Neural crest cell (in vitro differentiated cells): Measurements from ENCODE around the gene PTPRE. TPM values are rescaled to one million over a fixed set of nuclear protein-coding genes. Genes with fewer than 3 reads are reported as not detected.
A peak's percentile ranks its signal among the peaks of the same experiment; 100 is the strongest.

Experiments
- DNase-seq: peaks from one replicate; pipeline ENCODE4 v3.0.0; 2021; ENCODE audit warnings: low read depth, mixed read lengths, low spot score
- H3K27ac Mint-ChIP-seq: one replicate; pipeline ENCODE4 v1.8.0; 2021; ENCODE audit warnings: mild to moderate bottlenecking, mixed read lengths; ENCODE audit not compliant: unreplicated experiment
- H3K27me3 Mint-ChIP-seq: 2 replicates; pipeline ENCODE4 v1.8.0; 2021; ENCODE audit warnings: low read depth, mild to moderate bottlenecking, mixed read lengths
- H3K36me3 Mint-ChIP-seq: 2 replicates; pipeline ENCODE4 v1.8.0; 2021; ENCODE audit warnings: low read depth, mild to moderate bottlenecking, mixed read lengths
- H3K4me1 Mint-ChIP-seq: 2 replicates; pipeline ENCODE4 v1.8.0; 2021; ENCODE audit warnings: mixed read lengths
- H3K4me3 Mint-ChIP-seq: one replicate; pipeline ENCODE4 v1.8.0; 2021; ENCODE audit warnings: mild to moderate bottlenecking, mixed read lengths
- H3K9me3 Mint-ChIP-seq: 2 replicates; pipeline ENCODE4 v1.8.0; 2021; ENCODE audit warnings: mixed read lengths
- total RNA-seq: library from RNA; stranded (reverse); gene quantifications from 2 replicates; pipeline ENCODE4 v1.2.1, GENCODE V29; 2021
- TF ChIP-seq, protein P1 (sequence below): fragments of 200-600 bp; sonication (generic); conservative IDR thresholded peaks from 2 replicates; pipeline ENCODE4 v1.5.0; 2021; ENCODE audit warnings: antibody characterized with exemption, mild to moderate bottlenecking

PTPRE gene
- total RNA-seq, 1 donor from 2014 or later, result 2.3 TPM

DNA sequence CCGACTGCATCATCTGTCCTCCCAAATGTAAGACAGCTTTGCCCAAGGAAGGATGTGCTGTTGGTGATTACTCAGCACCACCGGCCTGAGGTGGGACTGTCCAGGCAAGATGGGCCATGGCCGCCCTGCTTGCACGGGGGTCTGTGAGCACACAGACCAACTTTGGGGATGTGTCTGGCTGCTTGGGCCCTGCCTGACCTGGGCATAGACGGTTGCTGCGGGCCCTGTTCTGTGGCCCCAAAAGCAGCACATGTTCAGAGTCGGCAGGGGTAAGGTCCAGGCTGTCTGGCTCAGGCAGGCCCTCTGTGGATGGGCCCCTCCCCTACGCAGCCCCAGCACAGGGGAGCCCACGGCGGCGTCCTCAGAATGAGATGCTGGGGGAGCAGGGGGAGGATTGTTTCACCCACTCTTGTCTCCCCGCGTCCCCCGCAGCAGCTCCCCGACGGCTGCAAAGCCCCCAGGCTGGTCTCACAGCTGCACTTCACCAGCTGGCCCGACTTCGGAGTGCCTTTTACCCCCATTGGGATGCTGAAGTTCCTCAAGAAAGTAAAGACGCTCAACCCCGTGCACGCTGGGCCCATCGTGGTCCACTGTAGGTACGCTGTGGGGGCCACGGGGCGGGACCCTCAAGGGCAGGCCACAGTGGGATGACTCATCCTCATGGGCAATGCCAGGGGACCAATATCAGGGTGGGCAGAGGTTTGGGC lies 160.9 kb downstream of the PTPRE start:
- Mint-ChIP-seq H3K9me3 (peaks cover 3% of the 10 kb centered on the region), H3K27me3 (no peaks in the 10 kb centered on the region), H3K27ac (no peak overlapping the region), H3K36me3 (no peaks in the 10 kb centered on the region), H3K4me3 (no peak overlapping the region), H3K4me1 (peaks cover 15% of the 10 kb centered on the region)
- TF ChIP-seq, protein P1, sequence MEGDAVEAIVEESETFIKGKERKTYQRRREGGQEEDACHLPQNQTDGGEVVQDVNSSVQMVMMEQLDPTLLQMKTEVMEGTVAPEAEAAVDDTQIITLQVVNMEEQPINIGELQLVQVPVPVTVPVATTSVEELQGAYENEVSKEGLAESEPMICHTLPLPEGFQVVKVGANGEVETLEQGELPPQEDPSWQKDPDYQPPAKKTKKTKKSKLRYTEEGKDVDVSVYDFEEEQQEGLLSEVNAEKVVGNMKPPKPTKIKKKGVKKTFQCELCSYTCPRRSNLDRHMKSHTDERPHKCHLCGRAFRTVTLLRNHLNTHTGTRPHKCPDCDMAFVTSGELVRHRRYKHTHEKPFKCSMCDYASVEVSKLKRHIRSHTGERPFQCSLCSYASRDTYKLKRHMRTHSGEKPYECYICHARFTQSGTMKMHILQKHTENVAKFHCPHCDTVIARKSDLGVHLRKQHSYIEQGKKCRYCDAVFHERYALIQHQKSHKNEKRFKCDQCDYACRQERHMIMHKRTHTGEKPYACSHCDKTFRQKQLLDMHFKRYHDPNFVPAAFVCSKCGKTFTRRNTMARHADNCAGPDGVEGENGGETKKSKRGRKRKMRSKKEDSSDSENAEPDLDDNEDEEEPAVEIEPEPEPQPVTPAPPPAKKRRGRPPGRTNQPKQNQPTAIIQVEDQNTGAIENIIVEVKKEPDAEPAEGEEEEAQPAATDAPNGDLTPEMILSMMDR, result no peak
- no peak for DNase-seq

DNA sequence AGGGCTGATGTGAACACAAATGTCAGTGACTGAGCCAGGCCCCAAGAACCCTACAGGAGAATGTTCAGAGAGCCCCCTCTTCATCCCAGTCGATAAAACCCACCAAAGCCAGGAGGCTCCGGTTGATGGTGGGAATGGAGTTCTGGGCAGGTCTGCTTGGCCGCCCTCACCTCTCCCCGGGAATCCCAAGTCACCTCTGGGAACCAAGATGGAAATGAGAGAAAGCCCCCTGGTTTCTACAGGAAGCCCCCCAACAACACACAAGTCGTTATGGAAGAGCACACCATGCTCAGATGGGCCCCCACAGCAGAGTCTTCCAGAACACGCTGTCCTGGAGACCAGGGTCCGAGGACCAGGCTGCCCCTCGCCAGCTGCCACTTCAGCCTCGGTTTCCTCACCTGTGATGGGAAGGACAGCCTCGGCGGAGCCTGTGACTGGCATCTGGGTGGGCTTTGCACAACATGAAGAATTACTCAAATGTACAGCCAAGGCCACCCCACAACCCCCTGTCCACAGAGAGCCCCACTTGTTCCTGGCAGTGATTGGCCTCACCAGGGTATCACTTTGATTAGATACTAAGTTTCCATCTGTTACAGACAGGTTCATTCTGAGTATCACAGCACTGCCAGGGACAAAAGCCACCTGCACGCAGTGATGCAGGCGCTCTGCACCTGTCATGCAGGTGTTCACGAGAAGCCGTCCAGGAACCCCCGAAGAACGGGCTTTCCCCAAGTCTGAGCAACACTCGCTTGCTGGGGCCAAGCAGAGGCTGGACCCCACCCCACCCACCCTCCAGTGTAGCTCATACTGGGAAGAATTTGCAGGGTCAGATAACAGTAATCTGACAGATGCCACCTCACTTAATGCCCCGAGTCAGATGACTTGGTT lies 161.7 kb downstream of the PTPRE start:
- TF ChIP-seq, protein P1, result no peak
- DNase-seq, result no peak
- Mint-ChIP-seq H3K4me3 (no peak overlapping the region), H3K27ac (no peak overlapping the region), H3K9me3 (peaks cover 3% of the 10 kb centered on the region), H3K36me3 (no peaks in the 10 kb centered on the region), H3K27me3 (no peaks in the 10 kb centered on the region), H3K4me1 (peaks cover 7% of the 10 kb centered on the region)

DNA sequence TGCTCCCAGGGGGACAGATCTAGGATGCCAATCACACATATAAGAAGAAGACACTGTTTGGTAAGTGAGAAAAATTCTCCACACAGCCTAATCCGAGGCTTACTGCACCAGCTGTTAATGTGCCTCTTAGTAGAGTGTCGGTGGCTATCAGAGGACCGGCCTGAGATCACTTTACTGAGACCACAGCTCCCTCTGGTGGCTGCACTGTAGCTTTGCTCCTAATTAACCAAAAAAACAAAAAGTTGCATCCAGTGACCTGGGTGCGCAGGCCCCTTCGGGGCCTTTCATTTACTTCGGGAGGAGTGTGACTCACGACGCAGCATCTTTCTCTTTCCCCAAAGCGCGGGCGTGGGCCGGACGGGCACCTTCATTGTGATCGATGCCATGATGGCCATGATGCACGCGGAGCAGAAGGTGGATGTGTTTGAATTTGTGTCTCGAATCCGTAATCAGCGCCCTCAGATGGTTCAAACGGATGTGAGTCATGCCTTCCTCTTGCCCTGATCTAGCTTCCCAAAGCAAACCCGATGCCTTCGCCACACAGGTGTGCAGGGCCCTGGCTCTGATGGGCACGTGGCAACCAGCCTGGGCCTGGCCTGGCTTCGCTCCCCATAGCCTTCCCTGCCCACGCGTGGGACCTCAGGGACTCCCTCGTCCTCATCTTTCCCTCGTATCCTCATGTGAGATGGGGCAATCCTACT lies 162.6 kb downstream of the PTPRE start:
- TF ChIP-seq, protein P1, result peak; percentile 91
- Mint-ChIP-seq H3K4me1 (peaks cover 3% of the 10 kb centered on the region), H3K27me3 (no peaks in the 10 kb centered on the region), H3K4me3 (no peak overlapping the region), H3K27ac (no peak overlapping the region), H3K9me3 (peaks cover 3% of the 10 kb centered on the region), H3K36me3 (no peaks in the 10 kb centered on the region)
- peak; percentile 84 for DNase-seq

DNA sequence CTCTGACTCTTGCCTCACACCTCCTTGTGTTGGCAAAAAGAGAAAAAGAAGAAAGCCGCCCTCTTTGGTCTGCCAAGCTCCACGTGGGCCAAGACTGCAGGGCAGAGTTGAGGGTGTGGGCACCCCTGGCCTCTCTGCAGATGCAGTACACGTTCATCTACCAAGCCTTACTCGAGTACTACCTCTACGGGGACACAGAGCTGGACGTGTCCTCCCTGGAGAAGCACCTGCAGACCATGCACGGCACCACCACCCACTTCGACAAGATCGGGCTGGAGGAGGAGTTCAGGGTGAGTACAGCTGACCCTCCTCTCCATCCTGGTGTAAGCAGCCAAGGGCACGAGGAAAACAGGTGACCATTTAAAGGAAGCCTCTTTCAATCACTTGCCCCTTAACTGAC lies 163.3 kb downstream of the PTPRE start:
- Mint-ChIP-seq H3K27me3 (no peaks in the 10 kb centered on the region), H3K27ac (no peak overlapping the region), H3K36me3 (no peaks in the 10 kb centered on the region), H3K9me3 (peaks cover 3% of the 10 kb centered on the region), H3K4me3 (no peak overlapping the region), H3K4me1 (no peaks in the 10 kb centered on the region)
- TF ChIP-seq, protein P1, result no peak
- DNase-seq, result no peak

DNA sequence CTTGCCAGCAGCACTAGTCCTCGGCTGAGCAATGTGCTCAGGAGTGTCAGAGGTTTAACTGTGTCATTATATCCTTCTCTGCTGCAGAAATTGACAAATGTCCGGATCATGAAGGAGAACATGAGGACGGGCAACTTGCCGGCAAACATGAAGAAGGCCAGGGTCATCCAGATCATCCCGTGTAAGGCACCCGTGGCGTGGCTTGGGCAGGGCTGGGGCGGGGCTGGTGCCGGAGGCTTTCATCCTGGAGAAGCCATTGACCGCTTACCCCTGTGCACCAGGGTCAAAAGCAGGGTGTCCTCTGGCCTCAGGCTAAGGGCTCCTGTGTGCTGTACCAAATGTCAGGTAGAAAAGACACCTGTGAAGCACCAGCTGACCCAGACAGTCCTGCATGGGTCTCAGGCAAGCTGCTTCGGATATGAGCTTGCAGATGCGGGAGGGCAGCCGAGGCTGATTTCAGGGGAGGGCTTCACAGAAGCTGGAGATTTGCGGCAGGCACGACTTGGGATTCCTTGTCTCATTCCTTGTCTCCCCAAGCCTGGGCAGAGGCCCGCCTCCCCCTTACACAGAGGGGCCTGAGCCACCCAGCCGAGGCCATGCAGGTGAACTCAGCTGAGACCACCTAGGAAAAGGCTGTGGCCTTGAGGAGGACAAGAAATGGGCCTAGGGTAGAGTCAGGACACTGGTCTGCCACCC lies 164.0 kb downstream of the PTPRE start:
- Mint-ChIP-seq H3K4me1 (no peaks in the 10 kb centered on the region), H3K4me3 (no peak overlapping the region), H3K36me3 (no peaks in the 10 kb centered on the region), H3K27ac (peak overlapping the region; percentile 81), H3K27me3 (no peaks in the 10 kb centered on the region), H3K9me3 (peaks cover 3% of the 10 kb centered on the region)
- no peak for DNase-seq
- TF ChIP-seq, protein P1, result no peak
